Activated CD4-positive, alpha-beta T cell treated with anti-CD3 and anti-CD28 coated beads for 1 hour (primary cell): ENCODE data around the gene ANKRD61.
"Not testable (repeated sequence)": the region's sequence is repeated elsewhere in the genome, so short reads cannot be mapped to it uniquely, and the experiment has no call there.

ENCODE experiments used
- DNase-seq: peaks from one replicate; pipeline ENCODE4 v3.0.0-alpha.2; 2020

The ANKRD61 gene

DNA sequence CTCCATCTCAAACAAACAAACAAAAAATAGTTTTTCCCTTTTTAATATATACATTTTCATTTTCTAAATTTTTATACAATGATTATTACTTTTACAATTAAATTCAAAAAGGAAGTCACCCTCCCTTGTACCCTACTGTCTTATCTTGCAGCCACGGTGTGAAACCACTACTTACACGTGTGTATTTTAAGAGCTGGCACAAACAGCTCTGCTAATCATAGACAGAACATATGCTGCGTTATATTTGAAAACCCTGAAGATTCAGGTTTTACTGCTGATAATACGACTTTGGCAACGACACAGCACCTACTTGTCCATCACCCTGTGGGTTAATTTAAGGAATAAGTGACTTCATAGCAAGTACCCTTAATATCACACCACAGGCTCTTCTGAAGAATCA lies 991 bp downstream of the ANKRD61 start:
- no peak for DNase-seq

DNA sequence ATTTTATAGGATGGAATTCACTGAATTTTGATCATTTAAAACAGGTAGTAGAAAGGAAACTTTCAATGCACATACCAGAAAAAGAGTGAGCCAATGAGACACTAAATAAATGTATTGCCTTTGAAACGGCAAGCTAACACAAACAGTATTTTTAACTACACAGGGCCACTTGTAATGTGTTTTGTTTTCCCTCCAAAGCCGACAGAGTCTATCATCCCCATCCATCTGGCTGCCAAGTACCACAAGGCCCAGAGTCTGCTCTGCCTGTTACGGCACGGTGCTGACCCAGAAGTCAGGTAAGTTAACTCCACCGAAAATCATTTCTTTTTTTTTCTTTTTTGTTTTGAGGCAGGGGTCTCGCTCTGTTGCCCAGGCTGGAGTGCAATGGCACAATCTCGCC lies 1.5 kb downstream of the ANKRD61 start:
- DNase-seq, result no peak

DNA sequence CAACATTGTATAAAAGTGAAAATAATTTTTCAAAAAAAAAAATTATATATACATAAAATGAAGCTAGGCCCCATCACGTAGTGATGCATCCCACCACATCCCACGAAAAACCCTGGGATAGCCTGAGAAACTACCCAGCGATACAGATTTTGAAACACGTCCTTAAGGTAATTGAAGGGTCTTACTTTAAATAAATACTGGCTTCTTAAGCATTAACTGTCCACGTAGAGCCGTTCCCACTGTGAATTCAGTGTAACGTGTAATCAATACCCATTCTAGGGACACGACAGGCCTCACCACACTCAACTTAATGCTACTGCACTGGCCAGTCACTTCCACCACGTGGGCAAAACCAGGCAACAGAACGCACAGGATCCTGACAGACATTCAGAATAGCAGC lies 4.0 kb downstream of the ANKRD61 start:
- DNase-seq, result no peak

DNA sequence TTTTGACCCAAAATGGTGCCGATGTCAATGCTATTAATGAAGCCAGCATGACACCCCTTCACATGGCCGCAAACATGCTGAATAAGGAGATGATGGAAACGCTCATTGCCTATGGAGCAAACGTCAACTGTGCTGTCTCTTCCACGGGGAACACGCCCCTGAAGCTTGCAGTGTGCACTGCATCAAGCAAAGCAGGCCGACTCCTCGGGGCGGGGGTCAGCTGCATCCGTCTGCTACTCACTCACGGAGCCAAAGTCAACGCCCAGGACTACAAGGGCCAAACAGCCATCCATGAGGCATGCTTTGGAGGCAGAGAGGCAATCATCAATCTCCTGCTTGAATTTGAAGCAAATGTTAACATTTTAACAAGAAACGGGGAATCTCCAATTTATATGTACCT lies 4.5 kb downstream of the ANKRD61 start:
- no peak for DNase-seq

GRCh38 chr7:6049780-6050179 lies 18.6 kb downstream of the ANKRD61 start:
- no peak for DNase-seq

- DNase-seq, result not testable (repeated sequence)
Measured at GRCh38 chr7:6051185-6051584, 20.0 kb downstream of the ANKRD61 start.

DNA sequence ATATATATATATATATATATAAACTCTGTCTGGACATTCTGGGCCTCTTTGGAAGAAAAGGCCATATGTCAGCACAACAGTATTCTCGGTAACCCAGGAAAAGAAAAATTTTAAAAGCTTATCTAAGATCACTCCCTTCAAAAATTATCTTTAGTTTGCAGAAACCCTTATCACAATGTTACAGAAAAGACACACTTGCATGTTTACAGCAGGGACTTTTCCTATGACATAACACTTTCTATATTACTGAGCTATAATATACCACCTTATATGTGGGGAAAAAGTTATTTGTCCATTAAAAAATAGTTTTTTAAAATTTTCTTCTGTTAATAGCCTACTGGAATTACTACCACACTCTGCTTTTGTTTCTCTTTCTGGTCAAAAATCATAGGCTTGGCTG lies 25.4 kb downstream of the ANKRD61 start:
- DNase-seq, result no peak

DNA sequence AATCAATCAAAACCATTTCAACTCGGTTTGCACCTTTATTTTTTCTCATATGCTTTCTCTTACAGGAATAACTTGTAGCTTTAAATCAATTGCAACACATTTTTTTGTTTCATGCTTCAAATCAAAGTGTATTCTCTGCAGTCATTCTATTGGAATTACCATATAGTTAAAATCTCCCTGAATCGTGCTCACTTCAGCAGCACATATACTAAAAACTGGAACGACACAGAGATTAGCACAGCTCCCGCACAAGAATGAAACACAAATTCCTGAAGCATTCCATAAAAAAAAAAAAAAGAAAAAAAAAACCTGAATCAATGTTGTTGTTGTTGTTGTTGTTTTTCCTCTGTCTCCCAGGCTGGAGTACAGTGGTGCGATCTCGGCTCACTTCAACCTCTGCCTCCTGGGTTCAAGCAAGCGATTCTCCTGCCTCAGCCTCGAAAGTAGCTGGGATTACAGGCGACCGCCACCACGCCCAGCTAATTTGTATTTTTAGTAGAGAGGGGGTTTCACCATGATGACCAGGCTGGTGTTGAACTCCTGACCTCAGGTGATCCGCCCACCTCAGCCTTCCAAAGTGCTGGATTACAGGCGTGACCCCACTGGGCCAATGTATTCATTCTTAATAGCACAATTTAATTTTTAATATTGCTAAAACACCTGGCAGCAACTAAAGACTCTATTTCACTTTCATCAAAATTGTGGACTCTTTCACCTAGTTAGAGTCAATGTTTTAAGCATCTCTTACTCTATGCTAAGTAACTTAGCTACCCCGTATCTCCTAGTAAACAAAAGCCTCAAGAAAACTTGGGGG lies 26.3 kb downstream of the ANKRD61 start:
- DNase-seq, result no peak

DNA sequence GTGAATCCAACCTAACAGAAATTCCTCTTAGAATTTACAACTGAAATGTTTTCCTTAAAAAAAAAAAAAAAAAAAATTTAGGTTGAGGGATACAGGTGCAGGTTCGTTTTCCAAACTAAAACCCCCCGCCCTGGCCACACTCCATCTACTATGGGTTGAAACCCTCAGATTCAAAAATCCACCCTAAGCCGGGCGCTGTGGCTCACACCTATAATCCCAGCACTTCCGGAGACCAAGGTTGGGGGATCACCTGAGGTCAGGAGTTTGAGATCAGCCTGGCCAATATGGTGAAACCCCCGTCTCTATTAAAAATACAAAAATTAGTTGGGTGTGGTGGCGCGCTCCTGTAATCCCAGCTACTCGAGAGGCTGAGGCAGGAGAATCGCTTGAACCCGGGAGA lies 28.8 kb downstream of the ANKRD61 start:
- not testable (repeated sequence) for DNase-seq

- DNase-seq, result no peak
Measured at GRCh38 chr7:6071406-6071805, 40.2 kb downstream of the ANKRD61 start.

DNA sequence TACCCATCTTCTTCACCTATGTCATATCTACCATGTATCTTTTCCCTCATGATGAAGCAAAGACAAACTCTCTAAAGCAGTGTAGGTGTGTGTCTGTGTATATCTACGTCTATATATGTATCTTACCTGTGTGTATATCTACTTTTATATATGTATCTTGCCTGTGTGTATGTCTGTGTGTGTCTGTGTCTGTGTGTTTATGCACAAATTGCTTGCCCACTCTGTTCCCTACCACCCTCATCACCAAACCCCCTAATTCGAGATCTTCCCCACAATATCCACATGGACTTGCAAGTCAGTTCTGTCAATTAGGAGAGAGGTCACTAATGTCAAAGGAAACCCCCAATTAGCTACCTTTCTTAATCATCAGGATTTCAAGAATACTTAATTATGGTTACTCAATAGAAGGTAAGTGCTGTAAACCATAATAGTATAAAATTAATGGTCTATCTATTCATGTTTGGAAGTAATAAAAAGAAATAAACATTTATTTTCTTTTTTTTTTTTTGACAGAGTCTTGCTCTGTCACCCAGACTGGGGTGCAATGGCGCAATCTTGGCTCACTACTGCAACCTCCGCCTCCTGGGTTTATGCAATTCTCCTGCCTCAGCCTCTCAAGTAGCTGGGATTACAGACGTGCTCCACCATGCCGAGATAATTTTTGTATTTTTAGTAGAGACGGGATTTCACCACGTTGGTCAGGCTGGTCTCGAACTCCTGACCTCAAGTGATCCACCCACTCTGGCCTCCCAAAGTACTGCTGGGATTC lies 43.6 kb downstream of the ANKRD61 start:
- no peak for DNase-seq

- DNase-seq, result no peak
Measured at GRCh38 chr7:6078548-6078947, 47.4 kb downstream of the ANKRD61 start.

DNA sequence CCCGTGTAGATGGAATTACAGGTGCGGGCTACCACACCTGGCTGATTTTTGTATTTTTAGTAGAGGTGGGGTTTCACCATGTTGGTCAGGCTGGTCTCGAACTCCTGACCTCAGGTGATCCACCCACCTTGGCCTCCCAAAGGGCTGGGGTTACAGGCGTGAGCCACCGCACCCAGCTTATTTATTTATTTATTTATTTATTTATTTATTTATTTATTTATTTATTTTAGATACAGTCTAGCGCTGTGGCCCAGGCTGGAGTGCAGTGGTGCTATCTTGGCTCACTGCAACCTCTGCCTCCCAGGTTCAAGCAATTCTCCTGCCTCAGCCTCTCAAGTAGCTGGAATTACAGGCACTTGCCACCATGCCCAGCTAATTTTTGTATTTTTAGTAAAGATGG lies 51.9 kb downstream of the ANKRD61 start:
- DNase-seq, result not testable (repeated sequence)
